GM19023 (cell line): ENCODE results near the gene STAG3.
"Not testable (repeated sequence)": the region's sequence is repeated elsewhere in the genome, so short reads cannot be mapped to it uniquely, and the experiment has no call there.

Experiments used
- ATAC-seq: cut with Tn5 transposase; IDR thresholded peaks from one replicate; pipeline ENCODE4 v1.9.1; 2021; ENCODE audit warnings: mild to moderate bottlenecking, moderate library complexity; ENCODE audit not compliant: unreplicated experiment

Gene STAG3

GRCh38 chr7:100177045-100178001, at the start of gene STAG3, which contains the start of gene GPC2:
Gene STAG3, plus strand, starts transcription at chr7:100177918. Its CDS starts 2,639 bp downstream, at chr7:100180557.
Gene GPC2, minus strand, starts transcription at chr7:100177381. Its CDS starts 182 bp downstream, at chr7:100177199.
- ATAC-seq = peak; percentile 86

DNA sequence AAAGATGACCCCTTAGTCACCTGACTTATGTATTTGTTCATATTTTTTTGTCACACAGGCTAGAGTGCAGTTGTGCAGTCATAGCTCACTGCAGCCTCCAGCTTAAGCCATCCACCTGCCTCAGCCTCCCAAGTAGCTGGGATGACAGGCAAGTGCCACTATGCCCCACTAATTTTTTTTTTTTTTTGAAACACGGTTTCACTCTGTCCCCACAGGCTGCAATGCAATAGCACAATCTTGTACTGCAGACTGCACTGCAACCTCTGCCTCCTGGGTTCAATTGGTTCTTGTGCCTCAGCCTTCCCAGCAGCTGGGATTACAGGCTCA, 49.1 kb upstream of the STAG3 start:
- no peak for ATAC-seq

DNA sequence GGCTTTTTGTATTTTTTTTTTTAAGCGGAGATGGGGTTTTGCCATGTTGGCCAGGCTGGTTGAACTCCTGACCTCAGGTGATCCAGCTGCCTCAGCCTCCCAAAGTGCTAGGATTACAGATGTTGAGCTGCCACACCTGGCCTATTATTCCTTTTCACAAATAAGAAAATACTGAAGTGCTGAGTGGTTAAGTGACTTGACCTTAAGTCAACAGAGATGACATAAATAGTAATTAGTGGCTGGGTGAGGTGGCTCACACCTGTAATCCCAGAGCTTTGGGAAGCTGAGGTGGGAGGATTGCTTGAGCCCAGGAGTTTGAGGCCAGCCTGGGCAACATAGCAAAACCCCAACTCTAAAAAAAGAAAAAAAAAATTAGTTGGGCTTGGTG, 47.5 kb upstream of the STAG3 start:
- ATAC-seq = not testable (repeated sequence)

DNA sequence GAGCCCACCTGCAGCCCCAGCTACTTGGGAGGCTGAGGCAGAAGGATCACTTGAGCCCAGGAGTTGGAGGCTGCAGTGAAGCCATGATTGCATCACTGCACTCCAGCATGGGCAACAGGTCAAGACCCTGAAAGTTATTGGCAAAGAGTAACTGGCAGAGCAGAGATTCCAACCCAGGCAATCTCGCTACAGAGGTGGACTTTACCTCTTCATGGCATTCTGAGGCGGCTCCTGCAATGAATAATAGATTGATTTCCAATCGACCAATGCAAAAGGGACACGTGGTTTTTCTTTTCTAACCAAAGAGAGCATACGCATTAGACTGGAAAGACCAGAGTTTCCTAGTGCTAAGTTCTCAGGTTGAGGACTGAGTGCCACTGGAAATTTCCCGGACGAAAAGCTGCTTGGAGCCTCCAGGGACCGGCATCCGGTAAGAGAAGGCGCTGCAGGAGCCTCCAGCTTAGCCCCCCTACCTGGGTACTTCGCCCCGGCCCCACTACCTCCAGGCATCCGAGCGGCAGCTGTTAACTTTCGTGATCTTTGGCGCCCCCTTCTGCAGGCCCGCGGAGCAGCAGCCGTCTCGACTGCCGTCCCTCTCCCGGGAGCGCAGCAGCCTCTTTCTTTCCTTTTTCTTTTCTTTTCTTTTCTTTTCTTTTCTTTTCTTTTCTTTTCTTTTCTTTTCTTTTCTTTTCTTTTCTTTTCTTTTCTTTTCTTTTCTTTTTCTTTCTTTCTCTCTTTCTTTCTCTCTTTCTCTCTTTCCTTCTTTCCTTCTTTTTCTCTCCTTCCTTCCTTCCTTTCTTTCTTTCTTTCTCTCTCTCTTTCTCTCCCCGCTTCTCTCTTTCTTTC, 46.9 kb upstream of the STAG3 start:
- no peak for ATAC-seq

DNA sequence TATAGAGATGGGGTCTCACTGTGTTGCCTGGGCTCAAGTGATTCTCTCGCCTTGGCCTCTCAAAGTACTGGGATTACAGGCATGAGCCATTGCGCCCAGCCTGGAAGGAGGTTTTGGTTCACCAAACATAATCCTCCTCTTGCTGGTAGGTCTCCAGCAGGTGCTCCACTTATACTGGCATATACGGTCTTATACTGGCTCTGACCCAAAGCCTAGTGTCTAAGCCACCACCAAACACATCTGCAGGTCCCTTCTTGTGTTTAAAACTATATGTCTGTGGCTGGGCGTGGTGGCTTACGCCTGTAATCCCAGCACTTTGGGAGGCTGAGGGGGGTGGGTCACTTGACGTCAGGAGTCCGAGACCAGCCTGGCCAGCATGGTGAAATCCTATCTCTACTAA, 45.6 kb upstream of the STAG3 start:
- ATAC-seq = no peak

GRCh38 chr7:100132697-100133151, 45.0 kb upstream of the STAG3 start:
- no peak for ATAC-seq

DNA sequence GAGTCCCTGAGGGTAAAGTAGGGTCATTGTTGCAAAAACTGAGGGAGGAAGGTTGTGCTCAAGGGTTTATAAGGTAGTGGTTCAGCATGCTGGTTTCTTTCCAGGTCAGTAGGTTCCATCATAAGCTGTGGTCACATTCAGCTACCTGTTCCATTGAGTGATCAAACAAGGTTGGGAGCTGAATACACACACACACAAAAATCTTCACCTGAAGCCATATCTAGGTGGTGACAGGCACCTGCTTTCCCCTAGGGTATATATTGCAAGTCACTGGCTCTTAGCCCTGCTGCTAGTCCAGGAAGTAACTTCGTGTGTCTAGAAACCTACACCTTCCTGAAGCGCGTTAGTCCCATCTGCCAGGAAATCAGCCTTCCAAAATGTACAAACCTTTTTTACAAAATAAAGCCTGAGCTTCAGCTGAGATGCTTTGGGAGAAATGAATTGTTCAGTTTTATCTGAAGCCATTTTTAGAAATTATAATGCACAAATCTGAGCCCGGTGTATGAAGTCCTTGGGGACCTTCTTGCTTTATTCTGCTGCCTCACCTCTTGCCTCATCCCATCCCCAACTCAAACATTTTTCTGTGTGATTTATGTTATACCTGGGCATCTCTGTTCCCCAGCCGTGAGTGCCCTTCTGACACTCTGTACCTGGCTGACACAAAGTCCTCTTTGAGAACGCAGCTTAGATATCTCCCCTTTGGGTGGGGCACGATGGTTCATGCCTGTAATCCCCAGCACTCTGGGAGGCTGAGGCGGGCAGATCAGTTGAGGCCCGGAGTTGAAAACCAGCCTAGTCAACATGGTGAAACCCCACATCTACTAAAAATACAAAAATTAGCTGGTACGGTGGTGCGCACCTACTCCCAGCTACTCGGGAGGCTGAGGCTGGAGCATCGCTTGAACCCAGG, 39.6 kb upstream of the STAG3 start:
- no peak for ATAC-seq

GRCh38 chr7:100141555-100141949, 36.2 kb upstream of the STAG3 start:
- ATAC-seq = no peak

DNA sequence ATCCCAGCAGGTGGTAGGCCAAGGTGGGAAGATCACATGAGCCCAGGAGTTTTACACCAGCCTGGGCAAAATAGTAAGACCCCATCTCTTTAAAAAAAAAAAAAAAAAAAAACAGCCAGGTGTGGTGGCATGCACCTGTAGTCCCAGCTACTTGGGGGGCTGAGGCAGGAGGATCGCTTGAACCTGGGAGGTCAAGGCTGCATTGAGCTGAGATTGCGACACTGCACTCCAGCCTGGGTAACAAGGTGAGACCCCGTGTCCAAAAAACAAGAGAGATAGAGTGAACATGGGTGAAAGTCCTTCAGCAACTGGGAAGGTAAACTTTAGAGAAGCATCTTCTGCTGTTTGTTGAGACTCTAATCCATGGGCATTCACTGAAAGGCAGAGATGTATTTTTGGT, 35.3 kb upstream of the STAG3 start:
- ATAC-seq = no peak

DNA sequence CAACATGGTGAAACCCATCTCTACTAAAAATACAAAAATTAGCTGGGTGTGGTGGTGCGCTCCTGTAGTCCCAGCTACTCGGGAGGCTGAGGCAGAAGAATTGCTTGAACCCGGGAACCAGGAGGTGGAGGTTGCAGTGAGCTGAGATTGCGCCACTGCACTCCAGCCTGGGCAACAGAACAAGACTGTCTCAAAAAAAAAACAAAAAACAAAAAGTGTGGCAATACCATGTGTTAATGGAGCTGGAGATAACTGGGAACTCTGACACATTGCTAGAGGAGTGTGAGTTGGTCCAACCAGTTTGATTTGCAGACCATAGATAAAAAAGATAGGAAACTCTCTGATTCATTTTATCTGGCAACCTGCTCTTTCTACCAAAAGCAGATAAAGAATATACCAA, 31.4 kb upstream of the STAG3 start:
- ATAC-seq = not testable (repeated sequence)

DNA sequence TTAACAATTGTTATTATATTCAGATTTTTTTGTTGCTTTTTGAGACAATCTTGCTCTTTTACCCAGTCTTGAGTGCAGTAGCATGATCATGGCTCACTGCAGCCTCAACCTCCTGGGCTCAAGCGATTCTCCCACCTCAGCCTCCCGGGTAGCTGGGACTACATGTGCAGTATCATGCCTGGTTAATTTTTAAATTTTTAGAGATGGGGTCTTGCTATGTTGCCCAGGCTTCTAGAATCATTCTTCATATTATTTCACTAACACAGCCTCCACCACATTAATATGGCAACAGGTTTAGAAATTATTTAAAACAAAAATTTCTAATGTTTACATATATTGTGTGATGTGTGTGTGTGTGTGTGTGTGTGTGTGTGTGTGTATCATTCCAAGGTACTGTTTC, 30.4 kb upstream of the STAG3 start:
- no peak for ATAC-seq

GRCh38 chr7:100148225-100148558, 29.5 kb upstream of the STAG3 start:
- ATAC-seq = no peak

DNA sequence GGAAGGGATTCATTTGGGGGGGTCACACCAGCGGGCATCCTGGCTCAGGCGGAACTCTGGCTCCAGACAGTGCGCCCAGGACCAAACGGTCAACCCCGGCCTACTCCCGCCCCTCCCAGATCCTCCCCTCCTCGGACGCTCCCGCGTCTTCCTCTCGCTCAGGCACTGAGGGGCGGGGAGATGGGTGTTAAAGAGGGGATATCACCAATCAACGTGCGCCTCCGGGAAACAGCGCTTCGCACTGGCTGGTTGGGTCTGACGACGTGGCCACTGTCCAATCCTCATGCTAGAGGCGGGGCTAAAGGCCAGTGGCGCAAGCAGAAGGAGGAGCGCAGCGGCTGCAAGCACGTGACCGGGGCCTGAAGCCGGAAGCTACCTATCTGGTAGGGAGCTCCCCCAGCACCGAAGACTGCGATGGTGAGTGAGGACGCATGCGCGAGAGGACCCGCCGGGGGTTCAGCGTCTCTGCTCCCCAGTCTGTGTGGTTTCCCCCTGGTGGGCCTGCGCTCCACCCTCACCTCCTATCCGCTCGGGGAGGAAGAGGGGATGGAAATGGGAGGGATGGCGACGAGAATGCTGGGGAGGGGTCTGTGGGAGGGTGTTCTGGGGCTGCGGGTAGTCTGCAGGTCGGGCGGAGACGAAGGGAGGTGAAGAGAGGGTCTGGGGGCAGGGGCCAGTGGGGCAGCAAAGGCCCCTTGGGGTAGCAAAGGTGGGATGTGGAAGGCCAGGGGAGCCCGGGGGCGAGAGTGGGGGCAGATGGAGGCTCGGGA, 29.0 kb upstream of the STAG3 start, which contains the start of gene LAMTOR4:
Gene LAMTOR4 (plus strand): TSS at position 360 of the 770 bp plus-strand sequence. CDS start 55 bp downstream, at position 415.
- peak; percentile 98 for ATAC-seq

- no peak for ATAC-seq
Measured at GRCh38 chr7:100152404-100152803, 25.3 kb upstream of the STAG3 start.

DNA sequence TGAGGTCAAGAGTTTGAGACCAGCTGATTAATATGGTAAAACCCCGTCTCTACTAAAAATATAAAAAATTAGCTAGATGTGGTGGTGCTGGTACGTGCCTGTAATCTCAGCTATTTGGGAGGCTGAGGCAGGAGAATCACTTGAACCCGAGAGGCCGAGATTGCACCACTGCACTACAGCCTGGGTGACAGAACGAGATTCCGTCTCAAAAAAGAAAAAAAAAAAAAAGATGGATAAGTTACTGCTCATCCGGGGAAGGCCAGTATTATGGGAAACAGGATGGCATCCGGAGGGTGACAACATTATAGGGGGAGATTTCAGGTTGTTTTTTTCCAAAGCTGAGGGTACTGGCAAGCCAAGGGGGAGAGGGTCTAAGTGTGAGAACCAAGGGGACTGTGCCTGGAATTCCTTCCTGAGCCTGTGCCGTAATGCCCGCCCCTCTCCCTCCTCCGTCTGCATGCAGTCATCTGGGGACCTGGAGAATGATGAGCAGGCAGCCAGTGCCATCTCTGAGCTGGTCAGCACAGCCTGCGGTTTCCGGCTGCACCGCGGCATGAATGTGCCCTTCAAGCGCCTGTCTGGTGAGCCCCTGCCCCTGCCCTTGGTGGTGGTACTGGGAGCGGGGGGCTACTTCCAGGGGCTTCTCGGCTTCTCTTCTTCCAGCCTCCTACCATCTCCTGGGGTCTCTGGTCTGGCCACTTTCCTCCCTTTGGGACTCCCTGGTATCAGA, 24.6 kb upstream of the STAG3 start:
- no peak for ATAC-seq

- no peak for ATAC-seq
Measured at GRCh38 chr7:100153708-100154535, 23.8 kb upstream of the STAG3 start.

DNA sequence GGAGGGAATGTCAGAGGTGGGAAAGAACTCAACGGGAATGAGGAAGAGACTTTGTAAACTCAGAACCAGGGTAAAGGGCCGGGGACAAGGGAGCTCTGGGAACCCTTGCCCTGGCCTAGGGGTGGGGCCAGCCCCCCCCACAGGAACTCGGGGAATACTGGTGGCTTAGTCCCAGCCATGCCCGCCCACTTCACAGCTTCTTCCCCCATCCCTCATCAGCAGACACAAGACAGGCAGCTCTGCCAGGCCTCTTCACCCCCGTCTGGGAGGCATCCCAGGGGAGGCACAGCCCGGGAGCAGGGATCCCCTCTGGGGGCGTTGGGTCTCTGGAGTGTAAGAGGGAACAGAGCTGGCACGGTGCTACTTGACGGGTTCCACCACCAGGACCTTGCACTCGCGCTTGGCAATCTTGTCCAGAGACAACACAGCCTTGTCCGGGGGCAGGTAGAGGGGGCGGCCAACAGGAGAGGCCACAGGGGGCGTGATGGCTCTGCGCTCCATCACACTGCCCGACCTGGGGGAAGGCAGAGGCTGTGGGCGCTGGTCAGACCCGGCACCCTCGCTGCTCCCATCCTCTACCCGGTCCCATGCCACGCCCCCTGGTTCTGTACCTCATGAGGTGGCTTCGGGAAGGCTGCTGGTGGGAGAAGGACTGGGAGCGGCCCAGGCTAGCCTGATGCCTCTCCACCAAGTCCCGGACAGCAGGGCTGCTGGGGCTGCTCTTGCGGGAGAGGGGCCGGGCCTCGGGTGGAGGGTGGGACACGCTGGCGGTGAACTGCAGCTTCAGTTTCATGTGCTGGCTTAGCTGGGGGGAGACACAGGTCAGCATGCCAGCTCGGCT, 22.8 kb upstream of the STAG3 start:
- ATAC-seq = no peak
